ENCODE results near the gene PSME4. TPM values are rescaled to one million over a fixed set of nuclear protein-coding genes. Genes with fewer than 3 reads are reported as not detected.

PSME4 gene
- total and polyA plus RNA-seq, 2 of the 13 experiments (the other 11 are each of a cell fraction or from before 2014, with no cell fraction given), result 52.1 to 77.8 TPM

GRCh38 chr2:53970724-53971602 is at the start of gene PSME4 (continued):
- TF ChIP-seq, protein P1, sequence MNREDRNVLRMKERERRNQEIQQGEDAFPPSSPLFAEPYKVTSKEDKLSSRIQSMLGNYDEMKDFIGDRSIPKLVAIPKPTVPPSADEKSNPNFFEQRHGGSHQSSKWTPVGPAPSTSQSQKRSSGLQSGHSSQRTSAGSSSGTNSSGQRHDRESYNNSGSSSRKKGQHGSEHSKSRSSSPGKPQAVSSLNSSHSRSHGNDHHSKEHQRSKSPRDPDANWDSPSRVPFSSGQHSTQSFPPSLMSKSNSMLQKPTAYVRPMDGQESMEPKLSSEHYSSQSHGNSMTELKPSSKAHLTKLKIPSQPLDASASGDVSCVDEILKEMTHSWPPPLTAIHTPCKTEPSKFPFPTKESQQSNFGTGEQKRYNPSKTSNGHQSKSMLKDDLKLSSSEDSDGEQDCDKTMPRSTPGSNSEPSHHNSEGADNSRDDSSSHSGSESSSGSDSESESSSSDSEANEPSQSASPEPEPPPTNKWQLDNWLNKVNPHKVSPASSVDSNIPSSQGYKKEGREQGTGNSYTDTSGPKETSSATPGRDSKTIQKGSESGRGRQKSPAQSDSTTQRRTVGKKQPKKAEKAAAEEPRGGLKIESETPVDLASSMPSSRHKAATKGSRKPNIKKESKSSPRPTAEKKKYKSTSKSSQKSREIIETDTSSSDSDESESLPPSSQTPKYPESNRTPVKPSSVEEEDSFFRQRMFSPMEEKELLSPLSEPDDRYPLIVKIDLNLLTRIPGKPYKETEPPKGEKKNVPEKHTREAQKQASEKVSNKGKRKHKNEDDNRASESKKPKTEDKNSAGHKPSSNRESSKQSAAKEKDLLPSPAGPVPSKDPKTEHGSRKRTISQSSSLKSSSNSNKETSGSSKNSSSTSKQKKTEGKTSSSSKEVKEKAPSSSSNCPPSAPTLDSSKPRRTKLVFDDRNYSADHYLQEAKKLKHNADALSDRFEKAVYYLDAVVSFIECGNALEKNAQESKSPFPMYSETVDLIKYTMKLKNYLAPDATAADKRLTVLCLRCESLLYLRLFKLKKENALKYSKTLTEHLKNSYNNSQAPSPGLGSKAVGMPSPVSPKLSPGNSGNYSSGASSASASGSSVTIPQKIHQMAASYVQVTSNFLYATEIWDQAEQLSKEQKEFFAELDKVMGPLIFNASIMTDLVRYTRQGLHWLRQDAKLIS (CRISPR knock-in tag; IDR thresholded peaks at IDR 0.05), result no peak
- no peak for TF ChIP-seq RAD51 (IDR thresholded peaks at IDR 0.05; ENCODE audit: borderline replicate concordance)
- TF ChIP-seq FOSL1 (CRISPR knock-in tag; IDR thresholded peaks at IDR 0.05; ENCODE audit: borderline replicate concordance), result peak; percentile 39; the same call in 1 of the 2 replicates
- peak; percentile 73 for TF ChIP-seq TARDBP (CRISPR knock-in tag; IDR thresholded peaks at IDR 0.05)
- no peak; the same call in 1 of the 2 replicates for TF ChIP-seq RELA (CRISPR knock-in tag; IDR thresholded peaks at IDR 0.05)
- TF ChIP-seq, protein P2, sequence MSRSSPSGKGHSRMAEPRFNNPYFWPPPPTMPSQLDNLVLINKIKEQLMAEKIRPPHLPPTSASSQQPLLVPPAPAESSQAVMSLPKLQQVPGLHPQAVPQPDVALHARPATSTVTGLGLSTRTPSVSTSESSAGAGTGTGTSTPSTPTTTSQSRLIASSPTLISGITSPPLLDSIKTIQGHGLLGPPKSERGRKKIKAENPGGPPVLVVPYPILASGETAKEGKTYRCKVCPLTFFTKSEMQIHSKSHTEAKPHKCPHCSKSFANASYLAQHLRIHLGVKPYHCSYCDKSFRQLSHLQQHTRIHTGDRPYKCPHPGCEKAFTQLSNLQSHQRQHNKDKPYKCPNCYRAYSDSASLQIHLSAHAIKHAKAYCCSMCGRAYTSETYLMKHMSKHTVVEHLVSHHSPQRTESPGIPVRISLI (CRISPR knock-in tag; IDR thresholded peaks at IDR 0.05; ENCODE audit: borderline replicate concordance), result peak; percentile 41; the same call in 1 of the 2 replicates
- TF ChIP-seq SAFB2 (CRISPR knock-in tag; IDR thresholded peaks at IDR 0.05; ENCODE audit: borderline replicate concordance, low read depth), result peak; percentile 68; the same call in 1 of the 2 replicates
- TF ChIP-seq ZNF839 (CRISPR knock-in tag; IDR thresholded peaks at IDR 0.05; ENCODE audit: borderline replicate concordance), result peak; percentile 85; the same call in 1 of the 2 replicates
- TF ChIP-seq, protein P3, sequence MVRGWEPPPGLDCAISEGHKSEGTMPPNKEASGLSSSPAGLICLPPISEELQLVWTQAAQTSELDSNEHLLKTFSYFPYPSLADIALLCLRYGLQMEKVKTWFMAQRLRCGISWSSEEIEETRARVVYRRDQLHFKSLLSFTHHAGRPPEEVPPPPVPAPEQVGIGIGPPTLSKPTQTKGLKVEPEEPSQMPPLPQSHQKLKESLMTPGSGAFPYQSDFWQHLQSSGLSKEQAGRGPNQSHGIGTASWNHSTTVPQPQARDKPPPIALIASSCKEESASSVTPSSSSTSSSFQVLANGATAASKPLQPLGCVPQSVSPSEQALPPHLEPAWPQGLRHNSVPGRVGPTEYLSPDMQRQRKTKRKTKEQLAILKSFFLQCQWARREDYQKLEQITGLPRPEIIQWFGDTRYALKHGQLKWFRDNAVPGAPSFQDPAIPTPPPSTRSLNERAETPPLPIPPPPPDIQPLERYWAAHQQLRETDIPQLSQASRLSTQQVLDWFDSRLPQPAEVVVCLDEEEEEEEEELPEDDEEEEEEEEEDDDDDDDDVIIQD (CRISPR knock-in tag; IDR thresholded peaks at IDR 0.05; ENCODE audit: low read depth), result no peak
- TF ChIP-seq, protein P4, sequence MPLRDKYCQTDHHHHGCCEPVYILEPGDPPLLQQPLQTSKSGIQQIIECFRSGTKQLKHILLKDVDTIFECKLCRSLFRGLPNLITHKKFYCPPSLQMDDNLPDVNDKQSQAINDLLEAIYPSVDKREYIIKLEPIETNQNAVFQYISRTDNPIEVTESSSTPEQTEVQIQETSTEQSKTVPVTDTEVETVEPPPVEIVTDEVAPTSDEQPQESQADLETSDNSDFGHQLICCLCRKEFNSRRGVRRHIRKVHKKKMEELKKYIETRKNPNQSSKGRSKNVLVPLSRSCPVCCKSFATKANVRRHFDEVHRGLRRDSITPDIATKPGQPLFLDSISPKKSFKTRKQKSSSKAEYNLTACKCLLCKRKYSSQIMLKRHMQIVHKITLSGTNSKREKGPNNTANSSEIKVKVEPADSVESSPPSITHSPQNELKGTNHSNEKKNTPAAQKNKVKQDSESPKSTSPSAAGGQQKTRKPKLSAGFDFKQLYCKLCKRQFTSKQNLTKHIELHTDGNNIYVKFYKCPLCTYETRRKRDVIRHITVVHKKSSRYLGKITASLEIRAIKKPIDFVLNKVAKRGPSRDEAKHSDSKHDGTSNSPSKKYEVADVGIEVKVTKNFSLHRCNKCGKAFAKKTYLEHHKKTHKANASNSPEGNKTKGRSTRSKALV (CRISPR knock-in tag; IDR thresholded peaks at IDR 0.05), result peak; percentile 26; the same call in 1 of the 2 replicates
- TF ChIP-seq HMGA1 (CRISPR knock-in tag; conservative IDR thresholded peaks at IDR 0.05), result no peak
- peak; percentile 83; the same call in 1 of the 2 replicates for TF ChIP-seq ZNF367 (CRISPR knock-in tag; IDR thresholded peaks at IDR 0.05; ENCODE audit: borderline replicate concordance)
- TF ChIP-seq TAF15 (IDR thresholded peaks at IDR 0.05; ENCODE audit: low read depth, low read length, poor library complexity, severe bottlenecking), result peak; percentile 73
- TF ChIP-seq ZSCAN20 (CRISPR knock-in tag; IDR thresholded peaks at IDR 0.05; ENCODE audit: borderline replicate concordance), result peak; percentile 82; the same call in 1 of the 2 replicates
- TF ChIP-seq ZC3H13 (CRISPR knock-in tag; IDR thresholded peaks at IDR 0.05), result 0 out of 2 replicates have a peak, but pooled peaks have one; percentile 39
- 0 out of 2 replicates have a peak, but pooled peaks have one; percentile 61 for TF ChIP-seq IRF1 (CRISPR knock-in tag; IDR thresholded peaks at IDR 0.05; ENCODE audit: low read depth)
- no peak for TF ChIP-seq NBN (conservative IDR thresholded peaks at IDR 0.05)
- TF ChIP-seq YEATS2 (CRISPR knock-in tag; IDR thresholded peaks at IDR 0.05; ENCODE audit: borderline replicate concordance), result peak; percentile 72

Data from HepG2 (cell line).